ENCODE data around the gene MICALL2. TPM values are rescaled to one million over a fixed set of nuclear protein-coding genes. Genes with fewer than 3 reads are reported as not detected.

Gene MICALL2
- total RNA-seq, 1 donor from 2014 or later: 18.9 TPM

DNA sequence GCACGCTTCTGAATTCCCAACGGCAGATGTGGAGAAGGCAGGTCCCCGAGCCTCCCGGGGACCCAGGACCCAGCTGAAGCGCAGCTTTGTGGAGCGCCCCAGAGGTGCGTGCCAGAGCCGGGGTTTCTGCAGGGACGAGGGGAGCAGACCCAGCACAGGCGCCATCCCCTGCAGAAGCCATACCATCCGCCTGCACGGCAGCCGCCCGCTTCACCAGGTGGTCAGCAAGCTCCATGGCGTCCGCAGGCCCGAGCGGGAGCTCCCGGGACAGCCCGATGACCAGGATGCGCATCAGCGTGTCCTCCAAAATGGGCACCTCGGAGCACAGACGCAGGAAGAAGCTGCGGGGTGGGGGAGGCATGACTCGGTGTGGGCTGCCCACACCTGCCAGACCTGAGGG lies 34.3 kb upstream of the MICALL2 start:
- TF ChIP-seq, protein P1, sequence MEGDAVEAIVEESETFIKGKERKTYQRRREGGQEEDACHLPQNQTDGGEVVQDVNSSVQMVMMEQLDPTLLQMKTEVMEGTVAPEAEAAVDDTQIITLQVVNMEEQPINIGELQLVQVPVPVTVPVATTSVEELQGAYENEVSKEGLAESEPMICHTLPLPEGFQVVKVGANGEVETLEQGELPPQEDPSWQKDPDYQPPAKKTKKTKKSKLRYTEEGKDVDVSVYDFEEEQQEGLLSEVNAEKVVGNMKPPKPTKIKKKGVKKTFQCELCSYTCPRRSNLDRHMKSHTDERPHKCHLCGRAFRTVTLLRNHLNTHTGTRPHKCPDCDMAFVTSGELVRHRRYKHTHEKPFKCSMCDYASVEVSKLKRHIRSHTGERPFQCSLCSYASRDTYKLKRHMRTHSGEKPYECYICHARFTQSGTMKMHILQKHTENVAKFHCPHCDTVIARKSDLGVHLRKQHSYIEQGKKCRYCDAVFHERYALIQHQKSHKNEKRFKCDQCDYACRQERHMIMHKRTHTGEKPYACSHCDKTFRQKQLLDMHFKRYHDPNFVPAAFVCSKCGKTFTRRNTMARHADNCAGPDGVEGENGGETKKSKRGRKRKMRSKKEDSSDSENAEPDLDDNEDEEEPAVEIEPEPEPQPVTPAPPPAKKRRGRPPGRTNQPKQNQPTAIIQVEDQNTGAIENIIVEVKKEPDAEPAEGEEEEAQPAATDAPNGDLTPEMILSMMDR (IDR thresholded peaks at IDR 0.05; ENCODE audit: unreplicated experiment): no peak
- H3K4me1 Mint-ChIP-seq: no peaks in the 10 kb centered on the region
- no peak for DNase-seq (ENCODE audit: low spot score in 2 of 2, unreplicated experiment in 2 of 2)
- H3K27ac Mint-ChIP-seq: no peak overlapping the region
- H3K27me3 Mint-ChIP-seq (ENCODE audit: low read depth): no peaks in the 10 kb centered on the region
- H3K9me3 Mint-ChIP-seq: no peaks in the 10 kb centered on the region
- no peak overlapping the region for H3K4me3 Mint-ChIP-seq
- H3K36me3 Mint-ChIP-seq: peaks cover 35% of the 10 kb centered on the region

DNA sequence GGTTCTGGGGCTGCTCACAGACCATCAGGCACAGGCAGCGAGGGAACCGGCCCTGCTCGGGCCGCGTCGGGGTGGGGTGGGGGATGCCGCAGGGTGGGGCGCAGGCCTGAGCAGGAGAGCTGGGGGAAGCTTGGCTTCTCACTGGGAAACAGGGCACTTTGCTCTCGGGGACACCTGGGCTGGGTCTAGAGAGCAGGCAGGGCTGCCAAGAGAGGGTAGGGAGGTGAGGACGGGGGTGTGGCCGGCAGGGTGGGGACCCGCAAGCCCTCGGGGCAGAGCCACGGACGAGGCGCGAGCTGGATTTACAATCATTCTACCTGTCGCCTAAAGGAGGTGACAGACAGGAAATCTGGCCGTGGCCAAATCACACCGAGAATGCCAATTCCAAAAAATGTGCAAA lies 33.9 kb upstream of the MICALL2 start:
- Mint-ChIP-seq H3K9me3 (no peaks in the 10 kb centered on the region), H3K36me3 (peaks cover 40% of the 10 kb centered on the region), H3K27ac (no peak overlapping the region), H3K4me1 (no peaks in the 10 kb centered on the region), H3K27me3 (ENCODE audit: low read depth) (no peaks in the 10 kb centered on the region), H3K4me3 (no peak overlapping the region)
- TF ChIP-seq, protein P1 (IDR thresholded peaks at IDR 0.05; ENCODE audit: unreplicated experiment): no peak
- no peak for DNase-seq (ENCODE audit: low spot score in 2 of 2, unreplicated experiment in 2 of 2)

DNA sequence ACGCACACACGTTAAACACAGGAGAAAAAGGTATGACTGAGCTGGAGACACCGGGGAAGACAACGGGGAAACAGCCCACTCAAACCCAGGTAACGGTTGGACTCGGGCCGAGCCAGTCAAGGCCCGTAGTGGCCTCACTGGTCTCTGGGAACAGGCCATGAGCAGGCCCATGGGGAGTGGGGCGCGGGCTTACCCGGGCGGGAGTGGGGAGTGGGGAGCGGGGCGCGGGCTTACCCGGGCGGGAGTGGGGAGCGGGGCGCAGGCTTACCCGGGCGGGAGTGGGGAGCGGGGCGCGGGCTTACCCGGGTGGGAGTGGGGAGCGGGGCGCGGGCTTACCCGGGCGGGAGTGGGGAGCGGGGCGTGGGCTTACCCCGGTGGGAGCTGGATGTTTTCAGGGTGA lies 33.4 kb upstream of the MICALL2 start:
- TF ChIP-seq, protein P1 (IDR thresholded peaks at IDR 0.05; ENCODE audit: unreplicated experiment): no peak
- Mint-ChIP-seq H3K4me1 (no peaks in the 10 kb centered on the region), H3K27ac (no peak overlapping the region), H3K4me3 (no peak overlapping the region), H3K36me3 (peaks cover 42% of the 10 kb centered on the region), H3K9me3 (no peaks in the 10 kb centered on the region), H3K27me3 (ENCODE audit: low read depth) (no peaks in the 10 kb centered on the region)
- no peak for DNase-seq (ENCODE audit: low spot score in 2 of 2, unreplicated experiment in 2 of 2)

DNA sequence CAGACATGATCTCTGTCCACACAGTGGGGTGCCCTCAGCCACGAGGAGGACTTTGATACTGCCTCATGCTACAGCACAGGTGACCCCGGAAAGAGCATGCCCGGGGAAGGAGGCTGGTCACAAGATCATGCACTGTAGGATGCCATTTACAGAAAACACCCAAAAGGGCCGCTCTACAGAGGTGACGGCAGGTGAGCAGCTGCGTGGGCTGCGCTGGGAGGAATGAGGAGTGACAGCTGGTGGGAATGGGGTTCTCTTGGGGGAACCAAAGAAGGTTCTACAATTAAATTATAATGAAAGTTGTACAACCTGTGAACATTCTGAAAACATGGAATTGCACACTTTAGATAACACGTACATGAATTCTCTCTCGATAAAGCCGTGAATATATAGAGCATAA lies 33.0 kb upstream of the MICALL2 start:
- DNase-seq (ENCODE audit: low spot score in 2 of 2, unreplicated experiment in 2 of 2): no peak
- H3K9me3 Mint-ChIP-seq: no peaks in the 10 kb centered on the region
- TF ChIP-seq, protein P1 (IDR thresholded peaks at IDR 0.05; ENCODE audit: unreplicated experiment): no peak
- H3K27ac Mint-ChIP-seq: no peak overlapping the region
- no peak overlapping the region for H3K4me3 Mint-ChIP-seq
- H3K4me1 Mint-ChIP-seq: no peaks in the 10 kb centered on the region
- peaks cover 38% of the 10 kb centered on the region for H3K36me3 Mint-ChIP-seq
- H3K27me3 Mint-ChIP-seq (ENCODE audit: low read depth): no peaks in the 10 kb centered on the region

DNA sequence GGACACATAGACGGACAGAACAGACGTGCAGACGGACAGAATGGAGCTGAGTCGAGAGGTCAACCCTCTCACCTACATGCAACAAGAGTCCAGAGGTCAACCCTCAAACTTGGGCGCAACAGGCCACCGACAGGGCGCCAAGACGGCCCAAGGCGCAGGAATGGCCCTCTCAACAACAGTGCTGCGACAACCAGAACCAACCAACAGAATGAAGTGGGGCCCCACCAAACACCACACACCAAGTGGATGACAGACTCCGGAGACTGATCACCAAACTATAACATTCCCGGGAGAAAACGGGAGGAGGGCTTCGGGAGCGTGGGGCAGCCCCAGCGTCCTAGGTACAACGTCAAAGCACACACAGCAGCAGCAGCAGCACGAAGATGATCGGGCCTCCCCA lies 31.6 kb upstream of the MICALL2 start:
- Mint-ChIP-seq H3K27ac (no peak overlapping the region), H3K27me3 (ENCODE audit: low read depth) (no peaks in the 10 kb centered on the region), H3K4me1 (no peaks in the 10 kb centered on the region), H3K9me3 (no peaks in the 10 kb centered on the region), H3K36me3 (peaks cover 37% of the 10 kb centered on the region), H3K4me3 (no peak overlapping the region)
- TF ChIP-seq, protein P1 (IDR thresholded peaks at IDR 0.05; ENCODE audit: unreplicated experiment): no peak
- no peak for DNase-seq (ENCODE audit: low spot score in 2 of 2, unreplicated experiment in 2 of 2)

DNA sequence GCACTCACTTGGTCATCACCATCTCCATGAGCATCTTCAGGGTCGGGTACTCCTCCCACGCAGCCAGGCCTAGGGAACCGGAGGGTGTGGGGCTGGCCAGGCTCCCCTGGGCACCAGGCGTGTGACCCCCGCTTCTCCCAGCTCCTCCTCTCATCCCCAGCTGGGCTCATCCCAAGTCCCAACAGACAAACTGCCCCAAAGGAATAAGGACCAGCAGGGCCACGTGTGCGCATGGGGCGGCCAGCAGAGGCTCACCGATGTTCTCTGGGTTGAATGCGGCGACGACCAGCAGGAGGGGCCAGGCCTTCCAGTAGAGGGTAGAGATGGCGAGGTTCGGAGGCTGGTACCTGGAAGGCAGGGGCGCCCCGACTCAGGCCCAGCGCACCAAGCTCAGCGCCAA lies 30.1 kb upstream of the MICALL2 start:
- H3K9me3 Mint-ChIP-seq: no peaks in the 10 kb centered on the region
- no peak for DNase-seq (ENCODE audit: low spot score in 2 of 2, unreplicated experiment in 2 of 2)
- H3K27ac Mint-ChIP-seq: no peak overlapping the region
- H3K4me3 Mint-ChIP-seq: no peak overlapping the region
- H3K27me3 Mint-ChIP-seq (ENCODE audit: low read depth): no peaks in the 10 kb centered on the region
- peaks cover 37% of the 10 kb centered on the region for H3K36me3 Mint-ChIP-seq
- TF ChIP-seq, protein P1 (IDR thresholded peaks at IDR 0.05; ENCODE audit: unreplicated experiment): no peak
- H3K4me1 Mint-ChIP-seq: no peaks in the 10 kb centered on the region
